Karpas-422 (cell line): ENCODE results near the gene MED27. TPM values are rescaled to one million over a fixed set of nuclear protein-coding genes. Genes with fewer than 3 reads are reported as not detected.

ENCODE experiments used
- DNase-seq: peaks from one replicate; pipeline ENCODE4 v3.0.0-alpha.2; 2015
- H2AFZ ChIP-seq: fragments of 200-600 bp; sonication (generic); 2 replicates; pipeline ENCODE4 v1.6.1; 2014; ENCODE audit warnings: antibody characterized with exemption, low read length, mixed read lengths
- H3K27ac ChIP-seq: fragments of 200-600 bp; sonication (generic); 2 replicates; pipeline ENCODE4 v1.5.1; 2014; ENCODE audit warnings: mild to moderate bottlenecking, low read length, moderate library complexity
- H3K27me3 ChIP-seq: fragments of 200-600 bp; sonication (generic); 2 replicates; pipeline ENCODE4 v1.6.1; 2014; ENCODE audit warnings: low read length, mixed read lengths
- H3K36me3 ChIP-seq: fragments of 200-600 bp; sonication (generic); 2 replicates; pipeline ENCODE4 v1.6.1; 2014; ENCODE audit warnings: low read length, mixed read lengths; ENCODE audit not compliant: insufficient read depth
- H3K4me1 ChIP-seq: fragments of 200-600 bp; sonication (generic); 2 replicates; pipeline ENCODE4 v1.6.1; 2014; ENCODE audit warnings: mild to moderate bottlenecking, low read length, mixed read lengths
- H3K4me2 ChIP-seq: fragments of 200-600 bp; sonication (generic); 2 replicates; pipeline ENCODE4 v1.6.1; 2014; ENCODE audit warnings: low read length, low read depth, mild to moderate bottlenecking; ENCODE audit not compliant: poor library complexity, severe bottlenecking
- H3K4me3 ChIP-seq: fragments of 200-600 bp; sonication (generic); 2 replicates; pipeline ENCODE4 v1.5.1; 2014; ENCODE audit warnings: mild to moderate bottlenecking, antibody characterized with exemption, low read length, mixed read lengths
- H3K79me2 ChIP-seq: fragments of 200-600 bp; sonication (generic); 2 replicates; pipeline ENCODE4 v1.6.1; 2014; ENCODE audit warnings: mild to moderate bottlenecking, low read length, mixed read lengths
- H3K9ac ChIP-seq: fragments of 200-600 bp; sonication (generic); 2 replicates; pipeline ENCODE4 v1.6.0; 2014; ENCODE audit warnings: low read length
- H3K9me2 ChIP-seq: fragments of 200-600 bp; sonication (generic), shearing (Covaris generic); replicated peaks from 2 replicates; pipeline ENCODE4 v1.6.0; 2014; ENCODE audit warnings: mild to moderate bottlenecking, low read length, moderate library complexity; ENCODE audit not compliant: insufficient read depth
- H3K9me3 ChIP-seq: fragments of 300-700, 200-600 bp; sonication (generic); 2 replicates; pipeline ENCODE4 v1.6.1; 2014; ENCODE audit warnings: low read length, mixed read lengths
- H4K20me1 ChIP-seq: fragments of 200-600 bp; sonication (generic); 2 replicates; pipeline ENCODE4 v1.6.1; 2014; ENCODE audit warnings: mild to moderate bottlenecking, antibody characterized with exemption, low read length, low read depth; ENCODE audit not compliant: insufficient read depth
- total RNA-seq: library from RNA; depleted of rRNA; stranded (reverse); fragments of >200 nt; shearing (Covaris generic); gene quantifications from 2 replicates; pipeline ENCODE4 v1.2.3, GENCODE V29; 2014; ENCODE audit warnings: low replicate concordance

Gene MED27
- total RNA-seq, 1 experiment from 2014 or later = 19.8 TPM

DNA sequence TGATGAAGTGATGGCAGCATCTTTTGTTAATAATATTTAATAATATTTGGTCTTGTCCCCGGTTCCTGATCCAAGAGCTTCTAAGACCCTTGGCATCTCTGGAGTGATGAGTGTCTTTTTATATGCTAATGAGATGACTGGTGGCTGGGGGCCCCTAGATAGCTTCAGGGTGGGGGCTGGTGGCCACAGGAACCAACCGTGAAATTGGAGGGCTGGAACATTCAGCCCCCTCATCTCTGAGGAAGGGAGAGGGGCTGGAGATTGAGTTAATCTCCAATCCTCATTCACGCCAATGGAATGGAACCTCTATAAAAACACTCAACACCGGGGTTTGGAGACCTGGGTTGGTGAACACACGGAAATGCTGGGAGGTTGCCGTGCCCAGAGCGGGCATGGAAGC is 261.6 kb downstream of the MED27 start:
- H3K27me3 ChIP-seq = no peaks in the 10 kb centered on the region
- H3K9me2 ChIP-seq = no peaks in the 10 kb centered on the region
- H3K27ac ChIP-seq = no peak overlapping the region
- no peak overlapping the region for H3K4me2 ChIP-seq
- no peak overlapping the region for H3K4me3 ChIP-seq
- H3K36me3 ChIP-seq = no peaks in the 10 kb centered on the region
- no peaks in the 10 kb centered on the region for H3K4me1 ChIP-seq
- H3K79me2 ChIP-seq = no peaks in the 10 kb centered on the region
- DNase-seq = no peak
- H3K9ac ChIP-seq = no peak overlapping the region
- no peaks in the 10 kb centered on the region for H3K9me3 ChIP-seq
- H4K20me1 ChIP-seq = no peaks in the 10 kb centered on the region
- H2AFZ ChIP-seq = no peak overlapping the region

DNA sequence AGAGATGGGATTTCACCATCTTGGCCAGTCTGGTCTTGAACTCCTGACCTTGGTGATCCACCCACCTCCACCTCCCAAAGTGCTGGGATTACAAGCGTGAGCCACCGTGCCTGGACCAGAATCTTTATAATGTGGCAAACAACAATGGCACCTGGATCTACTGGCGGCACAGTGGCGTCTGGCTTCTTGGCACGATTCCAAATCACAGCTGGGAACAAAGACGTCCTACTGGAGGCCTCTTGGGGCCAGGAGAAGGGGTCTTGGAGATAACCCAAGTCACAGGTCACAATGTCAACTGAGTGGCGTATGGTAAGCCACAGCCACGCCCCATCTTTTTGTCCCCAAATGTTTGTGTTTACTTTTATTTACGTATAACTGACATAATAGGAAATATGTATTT is 262.0 kb downstream of the MED27 start:
- Histone ChIP-seq H3K9me2 (no peaks in the 10 kb centered on the region), H3K36me3 (no peaks in the 10 kb centered on the region), H3K4me3 (no peak overlapping the region), H3K27me3 (no peaks in the 10 kb centered on the region), H3K27ac (no peak overlapping the region), H2AFZ (no peak overlapping the region), H3K4me2 (no peak overlapping the region), H3K4me1 (no peaks in the 10 kb centered on the region), H3K9ac (no peak overlapping the region), H3K79me2 (no peaks in the 10 kb centered on the region), H4K20me1 (no peaks in the 10 kb centered on the region), H3K9me3 (no peaks in the 10 kb centered on the region)
- no peak for DNase-seq

DNA sequence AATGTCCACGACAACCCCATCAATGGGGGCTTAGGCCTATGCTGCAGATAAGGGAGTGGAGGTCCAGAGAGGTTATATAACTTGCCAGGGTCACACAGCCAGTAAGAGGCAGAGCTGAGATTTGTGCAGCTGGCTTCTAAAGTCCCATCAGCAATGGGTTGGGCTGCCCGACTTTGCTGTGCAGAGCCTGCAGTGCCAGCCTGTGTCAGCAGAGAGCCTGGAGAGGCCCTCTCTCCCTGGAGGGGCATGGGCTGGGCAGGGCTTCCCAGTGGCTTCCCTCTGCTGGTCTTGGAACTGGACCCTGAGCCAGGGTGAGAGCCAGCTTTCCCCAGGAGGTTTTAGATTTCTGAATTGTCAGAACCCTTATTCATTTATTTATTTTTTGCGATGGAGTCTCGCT is 262.6 kb downstream of the MED27 start:
- no peak overlapping the region for H3K27ac ChIP-seq
- no peaks in the 10 kb centered on the region for H3K9me2 ChIP-seq
- no peaks in the 10 kb centered on the region for H3K9me3 ChIP-seq
- H3K4me3 ChIP-seq = no peak overlapping the region
- no peak overlapping the region for H2AFZ ChIP-seq
- no peak for DNase-seq
- H3K79me2 ChIP-seq = no peaks in the 10 kb centered on the region
- no peaks in the 10 kb centered on the region for H3K36me3 ChIP-seq
- H3K4me1 ChIP-seq = no peaks in the 10 kb centered on the region
- H3K27me3 ChIP-seq = no peaks in the 10 kb centered on the region
- H3K9ac ChIP-seq = no peak overlapping the region
- H4K20me1 ChIP-seq = no peaks in the 10 kb centered on the region
- H3K4me2 ChIP-seq = no peak overlapping the region

DNA sequence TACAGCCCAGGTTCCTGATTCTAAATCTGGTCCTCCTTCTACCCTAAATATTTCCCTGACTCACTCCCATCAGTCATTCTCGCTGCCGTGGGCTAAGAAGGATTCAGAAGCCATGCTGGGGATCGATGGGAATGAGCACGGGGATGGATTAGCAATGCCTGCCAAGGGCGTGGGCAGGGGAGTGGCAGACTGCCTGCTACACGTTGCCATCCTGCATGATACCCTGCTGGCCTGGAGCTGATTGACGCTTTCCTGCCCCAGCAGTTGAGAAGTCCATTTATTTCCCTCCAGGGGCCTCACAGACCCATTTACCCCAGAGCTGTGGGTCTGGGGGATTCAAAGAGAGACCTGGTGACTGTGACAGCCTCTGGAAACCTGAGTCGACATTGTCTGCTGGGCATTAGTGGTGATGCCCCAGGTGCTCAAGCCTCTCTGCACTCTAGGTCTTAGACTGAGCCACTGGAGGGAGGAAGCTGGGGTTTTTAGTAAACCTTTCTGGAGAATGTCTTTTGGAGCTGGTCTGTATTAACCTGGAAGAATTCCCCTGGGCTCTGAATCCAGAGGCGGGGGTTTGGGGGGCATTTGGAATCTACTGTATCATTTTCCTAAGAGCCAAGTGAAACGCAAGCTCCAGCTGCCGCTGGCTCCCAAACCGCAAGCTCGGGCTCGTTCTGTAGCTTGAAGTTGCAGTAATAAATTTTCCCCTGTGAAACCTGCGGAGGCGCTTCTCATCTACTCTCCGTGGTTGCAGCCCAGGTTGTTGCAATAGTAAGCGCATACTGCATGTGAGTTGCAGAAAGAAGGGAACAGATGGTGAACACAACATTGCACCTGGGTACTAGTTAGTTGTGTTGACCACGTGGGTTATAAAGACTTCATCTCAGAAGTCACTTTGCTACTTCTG is 263.4 kb downstream of the MED27 start:
- H3K9me3 ChIP-seq = no peaks in the 10 kb centered on the region
- no peak for DNase-seq
- no peak overlapping the region for H3K4me2 ChIP-seq
- no peak overlapping the region for H3K27ac ChIP-seq
- no peak overlapping the region for H3K9ac ChIP-seq
- H3K27me3 ChIP-seq = no peaks in the 10 kb centered on the region
- H3K4me1 ChIP-seq = no peaks in the 10 kb centered on the region
- H3K4me3 ChIP-seq = no peak overlapping the region
- H2AFZ ChIP-seq = no peak overlapping the region
- H3K36me3 ChIP-seq = no peaks in the 10 kb centered on the region
- H3K9me2 ChIP-seq = no peaks in the 10 kb centered on the region
- no peaks in the 10 kb centered on the region for H4K20me1 ChIP-seq
- H3K79me2 ChIP-seq = no peaks in the 10 kb centered on the region

DNA sequence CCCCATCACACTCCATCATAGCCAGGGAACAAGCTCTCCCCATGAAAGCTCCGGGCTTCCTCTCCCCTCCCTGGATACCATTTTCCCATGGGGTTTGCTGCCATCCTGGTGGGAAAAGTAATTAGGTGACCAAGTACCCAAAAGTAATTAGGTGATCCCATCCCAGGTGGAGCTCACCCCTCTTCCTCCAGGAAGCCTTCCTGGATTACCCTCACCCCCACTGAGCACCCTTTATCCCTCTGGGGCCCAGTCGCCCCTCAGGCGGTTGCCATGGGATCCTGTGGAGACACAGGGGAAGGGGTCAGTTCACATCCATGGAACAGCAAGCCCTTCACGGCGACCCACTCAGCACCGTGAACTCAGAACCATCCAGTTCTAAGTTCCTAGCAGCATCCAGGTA is 265.0 kb downstream of the MED27 start:
- Histone ChIP-seq H3K27ac (no peak overlapping the region), H3K4me3 (no peak overlapping the region), H2AFZ (no peak overlapping the region), H3K36me3 (no peaks in the 10 kb centered on the region), H3K9me2 (no peaks in the 10 kb centered on the region), H3K4me1 (no peaks in the 10 kb centered on the region), H3K27me3 (no peaks in the 10 kb centered on the region), H3K79me2 (no peaks in the 10 kb centered on the region), H3K9me3 (no peaks in the 10 kb centered on the region), H3K4me2 (no peak overlapping the region), H3K9ac (no peak overlapping the region), H4K20me1 (no peaks in the 10 kb centered on the region)
- DNase-seq = no peak

DNA sequence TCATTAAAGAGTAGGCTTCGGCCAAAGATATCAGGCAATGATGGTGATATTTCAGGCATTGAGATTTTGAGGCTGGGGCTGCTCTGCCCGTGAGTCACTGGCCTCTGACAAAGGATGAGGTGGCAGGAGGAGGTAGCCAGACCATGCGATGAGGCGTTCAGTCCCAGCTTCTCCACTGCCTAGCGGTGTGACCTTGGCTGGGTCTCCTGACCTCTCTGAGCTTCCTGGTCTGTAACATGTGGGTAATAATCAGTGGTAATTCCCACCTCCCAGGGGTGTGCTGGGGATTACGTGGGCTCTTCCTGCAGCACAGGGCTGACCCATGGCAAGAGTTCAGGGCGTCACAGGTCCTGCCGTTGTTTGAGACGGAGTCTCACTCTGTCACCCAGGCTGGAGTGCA is 266.6 kb downstream of the MED27 start:
- no peaks in the 10 kb centered on the region for H4K20me1 ChIP-seq
- no peak for DNase-seq
- H3K9ac ChIP-seq = no peak overlapping the region
- no peaks in the 10 kb centered on the region for H3K9me2 ChIP-seq
- no peaks in the 10 kb centered on the region for H3K27me3 ChIP-seq
- H3K9me3 ChIP-seq = no peaks in the 10 kb centered on the region
- no peak overlapping the region for H2AFZ ChIP-seq
- no peaks in the 10 kb centered on the region for H3K79me2 ChIP-seq
- H3K4me2 ChIP-seq = no peak overlapping the region
- no peak overlapping the region for H3K4me3 ChIP-seq
- H3K36me3 ChIP-seq = no peaks in the 10 kb centered on the region
- no peak overlapping the region for H3K27ac ChIP-seq
- H3K4me1 ChIP-seq = no peaks in the 10 kb centered on the region

DNA sequence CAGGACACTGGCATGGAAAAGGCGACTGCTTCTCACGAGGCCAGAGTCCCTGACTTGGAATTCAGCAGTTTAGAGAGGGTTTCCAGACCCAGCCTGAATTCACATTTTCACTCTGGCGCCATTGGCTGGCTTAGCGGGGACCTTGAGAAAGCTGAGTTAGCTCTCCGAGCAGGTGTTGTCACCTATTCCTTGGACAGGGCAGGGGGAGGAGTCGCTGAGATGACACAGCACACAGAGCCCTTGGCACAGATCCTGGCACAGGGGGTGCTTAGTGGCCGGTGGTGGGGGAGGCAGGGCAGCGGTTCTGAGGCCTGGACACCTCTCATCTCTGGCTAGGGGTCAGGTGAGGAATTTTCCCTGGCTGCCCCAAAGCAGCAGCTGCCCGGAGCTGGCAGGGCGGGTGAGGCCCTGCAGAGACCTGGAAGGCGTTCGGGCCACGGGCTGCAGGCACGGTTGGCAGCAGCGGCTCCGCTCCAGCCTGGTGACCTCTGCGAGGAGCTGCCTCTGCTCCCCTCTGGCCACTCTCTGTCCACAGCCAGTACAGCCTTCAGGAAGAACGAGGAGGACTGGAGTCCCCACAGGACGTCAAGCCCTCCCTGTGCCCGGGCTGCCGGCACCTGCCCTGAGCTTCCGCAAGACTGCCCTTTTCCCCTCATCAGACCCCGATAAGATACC is 267.4 kb downstream of the MED27 start:
- Histone ChIP-seq H3K27ac (no peak overlapping the region), H3K79me2 (no peaks in the 10 kb centered on the region), H3K9me3 (no peaks in the 10 kb centered on the region), H3K4me3 (no peak overlapping the region), H3K4me1 (no peaks in the 10 kb centered on the region), H4K20me1 (no peaks in the 10 kb centered on the region), H3K9ac (no peak overlapping the region), H3K9me2 (no peaks in the 10 kb centered on the region), H3K36me3 (no peaks in the 10 kb centered on the region), H2AFZ (no peak overlapping the region), H3K4me2 (no peak overlapping the region), H3K27me3 (no peaks in the 10 kb centered on the region)
- DNase-seq = no peak

DNA sequence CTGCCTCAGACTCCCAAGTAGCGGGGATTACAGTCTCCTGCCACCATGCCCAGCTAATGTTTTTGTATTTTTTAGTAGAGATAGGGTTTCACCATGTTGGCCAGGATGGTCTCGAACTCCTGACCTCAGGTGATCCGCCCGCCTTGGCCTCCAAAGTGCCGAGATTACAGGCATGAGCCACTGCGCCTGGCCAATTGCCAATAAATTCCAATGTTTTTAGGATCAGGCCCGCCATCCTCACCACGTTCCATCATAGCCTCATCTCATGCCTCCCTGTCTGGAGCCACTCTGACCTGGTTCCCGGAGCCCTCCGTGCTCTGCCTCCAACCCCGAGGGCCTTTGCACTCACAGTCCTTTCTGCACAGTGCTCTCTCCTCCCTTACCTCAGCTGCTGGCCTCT is 268.3 kb downstream of the MED27 start:
- Histone ChIP-seq H3K9ac (no peak overlapping the region), H3K79me2 (no peaks in the 10 kb centered on the region), H2AFZ (no peak overlapping the region), H3K27me3 (no peaks in the 10 kb centered on the region), H3K4me2 (no peak overlapping the region), H3K4me3 (no peak overlapping the region), H3K9me2 (no peaks in the 10 kb centered on the region), H3K4me1 (no peaks in the 10 kb centered on the region), H4K20me1 (no peaks in the 10 kb centered on the region), H3K27ac (no peak overlapping the region), H3K9me3 (no peaks in the 10 kb centered on the region), H3K36me3 (no peaks in the 10 kb centered on the region)
- DNase-seq = no peak
